GM23338 (cell line): ENCODE results near the gene SPECC1L. TPM values are rescaled to one million over a fixed set of nuclear protein-coding genes. Genes with fewer than 3 reads are reported as not detected.

ENCODE experiments used
- ATAC-seq: fragments of 200-7000 bp; cut with Tn5 transposase; 3 replicates; pipeline ENCODE4 v1.9.1; 2020
- DNase-seq: peaks from one replicate; pipeline ENCODE4 v3.0.0-alpha.2; 2015; ENCODE audit warnings: low spot score
- H2AFZ ChIP-seq: fragments of 200-600 bp; sonication (generic); 2 replicates; pipeline ENCODE4 v1.8.0; 2016; ENCODE audit warnings: antibody characterized with exemption, mild to moderate bottlenecking, moderate library complexity
- H3F3A ChIP-seq: fragments of 200-600 bp; sonication (generic); replicated peaks from 2 replicates; pipeline ENCODE4 v1.8.0; 2017; ENCODE audit warnings: antibody characterized with exemption, mixed run types, low read depth
- H3K27ac ChIP-seq: fragments of 200-600 bp; sonication (generic); 2 replicates; pipeline ENCODE4 v1.6.1; 2016; ENCODE audit warnings: low read depth
- H3K27me3 ChIP-seq: fragments of 200-600 bp; sonication (generic); 2 replicates; pipeline ENCODE4 v1.8.0; 2016; ENCODE audit warnings: mild to moderate bottlenecking, mixed run types, moderate library complexity; ENCODE audit not compliant: insufficient read depth
- H3K36me3 ChIP-seq: fragments of 200-600 bp; sonication (generic); 2 replicates; pipeline ENCODE4 v1.8.0; 2016; ENCODE audit warnings: mild to moderate bottlenecking; ENCODE audit not compliant: insufficient read depth
- H3K4me1 ChIP-seq: fragments of 200-600 bp; sonication (generic); 2 replicates; pipeline ENCODE4 v1.8.0; 2016; ENCODE audit warnings: mild to moderate bottlenecking, moderate library complexity; ENCODE audit not compliant: insufficient read depth
- H3K4me2 ChIP-seq: fragments of 200-600 bp; sonication (generic); 2 replicates; pipeline ENCODE4 v1.7.1; 2017; ENCODE audit warnings: mixed run types
- H3K4me3 ChIP-seq: fragments of 200-600 bp; sonication (generic); 2 replicates; pipeline ENCODE4 v1.6.1; 2016; ENCODE audit warnings: mixed run types
- H3K79me2 ChIP-seq: fragments of 200-600 bp; sonication (generic); replicated peaks from 2 replicates; pipeline ENCODE4 v1.8.0; 2017; ENCODE audit warnings: mild to moderate bottlenecking; ENCODE audit not compliant: insufficient read depth
- H3K9me2 ChIP-seq: fragments of 200-600 bp; sonication (generic); 2 replicates; pipeline ENCODE4 v1.8.0; 2017; ENCODE audit not compliant: insufficient read depth
- H4K20me1 ChIP-seq: fragments of 200-600 bp; sonication (generic); replicated peaks from 2 replicates; pipeline ENCODE4 v1.8.0; 2017; ENCODE audit warnings: mild to moderate bottlenecking; ENCODE audit not compliant: insufficient read depth
- H3K27ac Mint-ChIP-seq: 2 replicates; pipeline ENCODE4 v1.8.0; 2020; ENCODE audit warnings: inconsistent platforms, mild to moderate bottlenecking, moderate library complexity, mixed read lengths
- H3K27me3 Mint-ChIP-seq: 3 replicates; pipeline ENCODE4 v1.8.0; 2022; ENCODE audit warnings: low read depth, mild to moderate bottlenecking, moderate library complexity, mixed read lengths, inconsistent platforms; ENCODE audit not compliant: insufficient read depth, poor library complexity
- H3K36me3 Mint-ChIP-seq: 3 replicates; pipeline ENCODE4 v1.8.0; 2021; ENCODE audit warnings: low read depth, mild to moderate bottlenecking, inconsistent platforms, moderate library complexity, mixed read lengths
- H3K4me1 Mint-ChIP-seq: 3 replicates; pipeline ENCODE4 v1.8.0; 2020; ENCODE audit warnings: mild to moderate bottlenecking, inconsistent platforms, mixed read lengths
- H3K4me3 Mint-ChIP-seq: 3 replicates; pipeline ENCODE4 v1.8.0; 2021; ENCODE audit warnings: moderate library complexity, mild to moderate bottlenecking, inconsistent platforms, mixed read lengths
- H3K9me3 Mint-ChIP-seq: 3 replicates; pipeline ENCODE4 v1.8.0; 2020; ENCODE audit warnings: moderate library complexity, mild to moderate bottlenecking, inconsistent platforms, mixed read lengths
- JUNB ChIP-seq: IDR thresholded peaks from one replicate; pipeline ENCODE4 v1.6.1; 2016; ENCODE audit warnings: antibody characterized with exemption; ENCODE audit not compliant: unreplicated experiment
- polyA plus RNA-seq: library from polyadenylated mRNA; unstranded; fragments of >200 nt; fragmentation: Nextera tagmentation; extraction: Ambion mirVana; gene quantifications from 2 replicates; pipeline ENCODE4 v1.2.1, GENCODE V29; 2016
- total RNA-seq: library from RNA; depleted of rRNA; stranded (reverse); fragments of >200 nt; shearing (Covaris generic); gene quantifications from 2 replicates; pipeline ENCODE4 v1.2.3, GENCODE V29; 2014
- TF ChIP-seq, protein P1 (sequence below): fragments of 250-450 bp; sonication (Bioruptor Pico); IDR thresholded peaks from 2 replicates; pipeline ENCODE4 v1.5.0; 2020; ENCODE audit warnings: mild to moderate bottlenecking, moderate library complexity
- TF ChIP-seq, protein P2 (sequence below): IDR thresholded peaks from one replicate; pipeline ENCODE4 v1.6.1; 2018; ENCODE audit warnings: antibody characterized with exemption; ENCODE audit not compliant: unreplicated experiment
- TF ChIP-seq, protein P3 (sequence below): IDR thresholded peaks from 2 replicates; pipeline ENCODE4 v1.6.1; 2016; ENCODE audit warnings: antibody characterized with exemption

Gene SPECC1L
- total and polyA plus RNA-seq, 2 experiments from 2014 or later, result 24.3 to 44.7 TPM

DNA sequence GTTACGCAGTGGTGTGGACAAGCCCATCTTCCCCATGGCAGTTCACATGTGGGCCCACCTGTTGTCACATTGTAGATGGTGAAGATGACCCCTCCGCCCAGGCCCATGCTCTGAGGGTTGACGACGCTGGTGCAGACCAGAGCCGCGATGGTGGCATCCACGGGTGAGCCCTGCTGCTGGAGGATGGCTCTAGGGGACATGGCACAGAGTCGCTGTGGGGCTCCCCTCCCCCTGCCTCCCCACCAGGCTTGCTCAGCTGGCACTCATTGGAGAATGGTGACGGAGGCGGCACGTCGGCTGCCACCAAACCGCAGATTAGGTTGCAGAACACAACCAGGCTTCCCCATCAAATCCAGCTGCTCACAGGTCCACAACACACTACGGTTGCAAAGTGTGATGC, 36.8 kb upstream of the SPECC1L start (continued):
- TF ChIP-seq, protein P1, sequence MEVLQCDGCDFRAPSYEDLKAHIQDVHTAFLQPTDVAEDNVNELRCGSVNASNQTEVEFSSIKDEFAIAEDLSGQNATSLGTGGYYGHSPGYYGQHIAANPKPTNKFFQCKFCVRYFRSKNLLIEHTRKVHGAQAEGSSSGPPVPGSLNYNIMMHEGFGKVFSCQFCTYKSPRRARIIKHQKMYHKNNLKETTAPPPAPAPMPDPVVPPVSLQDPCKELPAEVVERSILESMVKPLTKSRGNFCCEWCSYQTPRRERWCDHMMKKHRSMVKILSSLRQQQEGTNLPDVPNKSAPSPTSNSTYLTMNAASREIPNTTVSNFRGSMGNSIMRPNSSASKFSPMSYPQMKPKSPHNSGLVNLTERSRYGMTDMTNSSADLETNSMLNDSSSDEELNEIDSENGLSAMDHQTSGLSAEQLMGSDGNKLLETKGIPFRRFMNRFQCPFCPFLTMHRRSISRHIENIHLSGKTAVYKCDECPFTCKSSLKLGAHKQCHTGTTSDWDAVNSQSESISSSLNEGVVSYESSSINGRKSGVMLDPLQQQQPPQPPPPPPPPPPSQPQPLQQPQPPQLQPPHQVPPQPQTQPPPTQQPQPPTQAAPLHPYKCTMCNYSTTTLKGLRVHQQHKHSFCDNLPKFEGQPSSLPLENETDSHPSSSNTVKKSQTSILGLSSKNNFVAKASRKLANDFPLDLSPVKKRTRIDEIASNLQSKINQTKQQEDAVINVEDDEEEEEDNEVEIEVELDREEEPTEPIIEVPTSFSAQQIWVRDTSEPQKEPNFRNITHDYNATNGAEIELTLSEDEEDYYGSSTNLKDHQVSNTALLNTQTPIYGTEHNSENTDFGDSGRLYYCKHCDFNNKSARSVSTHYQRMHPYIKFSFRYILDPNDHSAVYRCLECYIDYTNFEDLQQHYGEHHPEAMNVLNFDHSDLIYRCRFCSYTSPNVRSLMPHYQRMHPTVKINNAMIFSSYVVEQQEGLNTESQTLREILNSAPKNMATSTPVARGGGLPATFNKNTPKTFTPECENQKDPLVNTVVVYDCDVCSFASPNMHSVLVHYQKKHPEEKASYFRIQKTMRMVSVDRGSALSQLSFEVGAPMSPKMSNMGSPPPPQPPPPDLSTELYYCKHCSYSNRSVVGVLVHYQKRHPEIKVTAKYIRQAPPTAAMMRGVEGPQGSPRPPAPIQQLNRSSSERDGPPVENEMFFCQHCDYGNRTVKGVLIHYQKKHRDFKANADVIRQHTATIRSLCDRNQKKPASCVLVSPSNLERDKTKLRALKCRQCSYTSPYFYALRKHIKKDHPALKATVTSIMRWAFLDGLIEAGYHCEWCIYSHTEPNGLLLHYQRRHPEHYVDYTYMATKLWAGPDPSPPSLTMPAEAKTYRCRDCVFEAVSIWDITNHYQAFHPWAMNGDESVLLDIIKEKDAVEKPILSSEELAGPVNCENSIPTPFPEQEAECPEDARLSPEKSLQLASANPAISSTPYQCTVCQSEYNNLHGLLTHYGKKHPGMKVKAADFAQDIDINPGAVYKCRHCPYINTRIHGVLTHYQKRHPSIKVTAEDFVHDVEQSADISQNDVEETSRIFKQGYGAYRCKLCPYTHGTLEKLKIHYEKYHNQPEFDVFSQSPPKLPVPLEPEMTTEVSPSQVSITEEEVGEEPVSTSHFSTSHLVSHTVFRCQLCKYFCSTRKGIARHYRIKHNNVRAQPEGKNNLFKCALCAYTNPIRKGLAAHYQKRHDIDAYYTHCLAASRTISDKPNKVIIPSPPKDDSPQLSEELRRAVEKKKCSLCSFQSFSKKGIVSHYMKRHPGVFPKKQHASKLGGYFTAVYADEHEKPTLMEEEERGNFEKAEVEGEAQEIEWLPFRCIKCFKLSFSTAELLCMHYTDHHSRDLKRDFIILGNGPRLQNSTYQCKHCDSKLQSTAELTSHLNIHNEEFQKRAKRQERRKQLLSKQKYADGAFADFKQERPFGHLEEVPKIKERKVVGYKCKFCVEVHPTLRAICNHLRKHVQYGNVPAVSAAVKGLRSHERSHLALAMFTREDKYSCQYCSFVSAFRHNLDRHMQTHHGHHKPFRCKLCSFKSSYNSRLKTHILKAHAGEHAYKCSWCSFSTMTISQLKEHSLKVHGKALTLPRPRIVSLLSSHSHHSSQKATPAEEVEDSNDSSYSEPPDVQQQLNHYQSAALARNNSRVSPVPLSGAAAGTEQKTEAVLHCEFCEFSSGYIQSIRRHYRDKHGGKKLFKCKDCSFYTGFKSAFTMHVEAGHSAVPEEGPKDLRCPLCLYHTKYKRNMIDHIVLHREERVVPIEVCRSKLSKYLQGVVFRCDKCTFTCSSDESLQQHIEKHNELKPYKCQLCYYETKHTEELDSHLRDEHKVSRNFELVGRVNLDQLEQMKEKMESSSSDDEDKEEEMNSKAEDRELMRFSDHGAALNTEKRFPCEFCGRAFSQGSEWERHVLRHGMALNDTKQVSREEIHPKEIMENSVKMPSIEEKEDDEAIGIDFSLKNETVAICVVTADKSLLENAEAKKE (CRISPR knock-in tag), result no peak
- TF ChIP-seq, protein P2, sequence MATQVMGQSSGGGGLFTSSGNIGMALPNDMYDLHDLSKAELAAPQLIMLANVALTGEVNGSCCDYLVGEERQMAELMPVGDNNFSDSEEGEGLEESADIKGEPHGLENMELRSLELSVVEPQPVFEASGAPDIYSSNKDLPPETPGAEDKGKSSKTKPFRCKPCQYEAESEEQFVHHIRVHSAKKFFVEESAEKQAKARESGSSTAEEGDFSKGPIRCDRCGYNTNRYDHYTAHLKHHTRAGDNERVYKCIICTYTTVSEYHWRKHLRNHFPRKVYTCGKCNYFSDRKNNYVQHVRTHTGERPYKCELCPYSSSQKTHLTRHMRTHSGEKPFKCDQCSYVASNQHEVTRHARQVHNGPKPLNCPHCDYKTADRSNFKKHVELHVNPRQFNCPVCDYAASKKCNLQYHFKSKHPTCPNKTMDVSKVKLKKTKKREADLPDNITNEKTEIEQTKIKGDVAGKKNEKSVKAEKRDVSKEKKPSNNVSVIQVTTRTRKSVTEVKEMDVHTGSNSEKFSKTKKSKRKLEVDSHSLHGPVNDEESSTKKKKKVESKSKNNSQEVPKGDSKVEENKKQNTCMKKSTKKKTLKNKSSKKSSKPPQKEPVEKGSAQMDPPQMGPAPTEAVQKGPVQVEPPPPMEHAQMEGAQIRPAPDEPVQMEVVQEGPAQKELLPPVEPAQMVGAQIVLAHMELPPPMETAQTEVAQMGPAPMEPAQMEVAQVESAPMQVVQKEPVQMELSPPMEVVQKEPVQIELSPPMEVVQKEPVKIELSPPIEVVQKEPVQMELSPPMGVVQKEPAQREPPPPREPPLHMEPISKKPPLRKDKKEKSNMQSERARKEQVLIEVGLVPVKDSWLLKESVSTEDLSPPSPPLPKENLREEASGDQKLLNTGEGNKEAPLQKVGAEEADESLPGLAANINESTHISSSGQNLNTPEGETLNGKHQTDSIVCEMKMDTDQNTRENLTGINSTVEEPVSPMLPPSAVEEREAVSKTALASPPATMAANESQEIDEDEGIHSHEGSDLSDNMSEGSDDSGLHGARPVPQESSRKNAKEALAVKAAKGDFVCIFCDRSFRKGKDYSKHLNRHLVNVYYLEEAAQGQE, result no peak

DNA sequence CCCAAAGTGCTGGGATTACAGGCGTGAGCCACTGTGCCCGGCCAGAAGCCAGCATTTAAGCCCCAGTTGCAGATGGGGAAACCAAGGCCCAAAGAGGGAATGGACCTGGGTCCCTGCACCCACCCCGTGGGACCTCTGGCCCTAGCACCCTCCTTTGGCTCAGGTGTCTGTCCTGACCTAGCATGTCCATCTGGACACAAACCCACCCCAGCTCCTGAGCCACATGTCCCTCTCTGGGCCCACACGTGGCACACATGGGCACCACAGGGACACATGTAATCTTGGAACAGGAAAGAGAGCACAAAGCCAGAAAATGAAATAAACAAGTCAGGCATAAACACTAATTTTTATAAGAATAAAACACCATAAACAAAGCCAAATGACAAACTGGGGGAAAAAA, 35.3 kb upstream of the SPECC1L start:
- H3K27me3 Mint-ChIP-seq, result peaks cover 11% of the 10 kb centered on the region
- H3K27ac Mint-ChIP-seq, result no peak overlapping the region
- H3K4me2 ChIP-seq, result no peak overlapping the region

More for the DNA sequence above, 35.3 kb upstream of the SPECC1L start:
- H3K27ac ChIP-seq, result no peak overlapping the region
- H3F3A ChIP-seq, result no peaks in the 10 kb centered on the region
- H3K36me3 ChIP-seq, result no peaks in the 10 kb centered on the region
- H3K79me2 ChIP-seq, result no peaks in the 10 kb centered on the region
- H4K20me1 ChIP-seq, result no peaks in the 10 kb centered on the region
- Mint-ChIP-seq H3K9me3 (no peaks in the 10 kb centered on the region), H3K4me1 (peaks cover 3% of the 10 kb centered on the region; the same call in 2 of the 3 replicates), H3K36me3 (no peaks in the 10 kb centered on the region), H3K4me3 (no peak overlapping the region)
- H3K9me2 ChIP-seq, result no peaks in the 10 kb centered on the region
- no peaks in the 10 kb centered on the region for H3K27me3 ChIP-seq
- no peak overlapping the region for H3K4me3 ChIP-seq
- no peak overlapping the region for H2AFZ ChIP-seq
- TF ChIP-seq, protein P1 (CRISPR knock-in tag), result no peak
- TF ChIP-seq, protein P3, sequence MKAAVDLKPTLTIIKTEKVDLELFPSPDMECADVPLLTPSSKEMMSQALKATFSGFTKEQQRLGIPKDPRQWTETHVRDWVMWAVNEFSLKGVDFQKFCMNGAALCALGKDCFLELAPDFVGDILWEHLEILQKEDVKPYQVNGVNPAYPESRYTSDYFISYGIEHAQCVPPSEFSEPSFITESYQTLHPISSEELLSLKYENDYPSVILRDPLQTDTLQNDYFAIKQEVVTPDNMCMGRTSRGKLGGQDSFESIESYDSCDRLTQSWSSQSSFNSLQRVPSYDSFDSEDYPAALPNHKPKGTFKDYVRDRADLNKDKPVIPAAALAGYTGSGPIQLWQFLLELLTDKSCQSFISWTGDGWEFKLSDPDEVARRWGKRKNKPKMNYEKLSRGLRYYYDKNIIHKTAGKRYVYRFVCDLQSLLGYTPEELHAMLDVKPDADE, result no peak
- no peak for TF ChIP-seq JUNB
- ATAC-seq, result no peak
- no peak for DNase-seq
- peaks cover 6% of the 10 kb centered on the region; the same call in 1 of the 2 replicates for H3K4me1 ChIP-seq
